IMR-90 (cell line): ENCODE results near the gene DMD. TPM values are rescaled to one million over a fixed set of nuclear protein-coding genes. Genes with fewer than 3 reads are reported as not detected.
A peak's percentile ranks its signal among the peaks of the same experiment; 100 is the strongest.

Experiments
- ATAC-seq: fragments of 200-7000 bp; cut with Tn5 transposase; 2 replicates; pipeline ENCODE4 v1.9.1; 2020; ENCODE audit warnings: low read depth, mild to moderate bottlenecking, moderate library complexity
- BruUV-seq: library from RNA; stranded (reverse); fragments of 400-500 nt; replicated peaks from 2 replicates; lab custom pipeline; 2021; lab: Mats Ljungman, UMichigan
- CTCF ChIA-PET: fragments of 300-600 bp; formaldehyde crosslinking; extraction: SDS; loops from one replicate; lab custom pipeline; 2021; ENCODE audit warnings: antibody characterized with exemption; lab: Yijun Ruan, JAX
- POLR2A ChIA-PET: fragments of 300-600 bp; sonication (Branson Sonifier 250); formaldehyde crosslinking; loops from one replicate; lab custom pipeline; 2022; ENCODE audit warnings: antibody characterized with exemption; ENCODE audit not compliant: unreplicated experiment; lab: Charles Lee
- DNase-seq: peaks from one replicate; pipeline ENCODE4 v3.0.0; 2013
- H2AFZ ChIP-seq: replicated peaks from 2 replicates; pipeline ENCODE3; 2013; ENCODE audit warnings: low read length, mild to moderate bottlenecking; ENCODE audit not compliant: poor library complexity
- H2AK5ac ChIP-seq: 2 replicates; pipeline ENCODE4 v1.6.1; 2013; ENCODE audit warnings: low read depth, low read length, inconsistent platforms
- H2AK9ac ChIP-seq: replicated peaks from 2 replicates; pipeline ENCODE3; 2013; ENCODE audit warnings: mild to moderate bottlenecking, low read depth, low read length, moderate library complexity; ENCODE audit not compliant: poor library complexity
- H2BK120ac ChIP-seq: 2 replicates; pipeline ENCODE4 v1.6.1; 2013; ENCODE audit warnings: low read depth, low read length, inconsistent platforms
- H2BK15ac ChIP-seq: 3 replicates; pipeline ENCODE4 v1.6.1; 2013; ENCODE audit warnings: low read depth, low read length, inconsistent platforms
- H2BK20ac ChIP-seq: 2 replicates; pipeline ENCODE4 v1.6.1; 2013; ENCODE audit warnings: low read depth, mild to moderate bottlenecking, inconsistent platforms, low read length, moderate library complexity
- H2BK5ac ChIP-seq: 2 replicates; pipeline ENCODE4 v1.6.1; 2013; ENCODE audit warnings: mild to moderate bottlenecking, low read depth, low read length, inconsistent platforms; ENCODE audit not compliant: poor library complexity, severe bottlenecking
- H3K14ac ChIP-seq: replicated peaks from 2 replicates; pipeline ENCODE4 v1.6.1; 2013; ENCODE audit warnings: low read depth, low read length, inconsistent platforms
- H3K18ac ChIP-seq: 2 replicates; pipeline ENCODE4 v1.6.1; 2013; ENCODE audit warnings: low read depth, low read length, control low read depth
- H3K23ac ChIP-seq: 2 replicates; pipeline ENCODE4 v1.6.1; 2013; ENCODE audit warnings: low read depth, low read length, inconsistent platforms
- H3K27ac ChIP-seq: 2 replicates; pipeline ENCODE4 v1.5.1; 2013; ENCODE audit warnings: mild to moderate bottlenecking, control low read depth, low read length; ENCODE audit not compliant: insufficient read depth
- H3K27me3 ChIP-seq: 2 replicates; pipeline ENCODE4 v1.6.1; 2013; ENCODE audit warnings: low read length; ENCODE audit not compliant: control insufficient read depth, insufficient read depth
- H3K36me3 ChIP-seq: 2 replicates; pipeline ENCODE4 v1.6.1; 2013; ENCODE audit warnings: low read length, mixed read lengths; ENCODE audit not compliant: control insufficient read depth, insufficient read depth
- H3K4ac ChIP-seq: 2 replicates; pipeline ENCODE4 v1.6.1; 2013; ENCODE audit warnings: low read depth, low read length, inconsistent platforms
- H3K4me1 ChIP-seq: 2 replicates; pipeline ENCODE4 v1.6.1; 2013; ENCODE audit warnings: low read length, mixed read lengths; ENCODE audit not compliant: control insufficient read depth, insufficient read depth
- H3K4me2 ChIP-seq: 2 replicates; pipeline ENCODE4 v1.6.1; 2013; ENCODE audit warnings: low read depth, mild to moderate bottlenecking, control low read depth, low read length, moderate library complexity
- H3K4me3 ChIP-seq: 2 replicates; pipeline ENCODE4 v1.5.1; 2013; ENCODE audit warnings: low read depth, mild to moderate bottlenecking, control low read depth, low read length, moderate library complexity; ENCODE audit not compliant: insufficient read depth
- H3K56ac ChIP-seq: 2 replicates; pipeline ENCODE4 v1.6.1; 2013; ENCODE audit warnings: low read length, inconsistent platforms; ENCODE audit not compliant: insufficient read depth; ENCODE audit errors: extremely low read depth
- H3K79me1 ChIP-seq, 2 experiments: 2 replicates each; pipeline ENCODE4 v1.6.1; 2013; ENCODE audit warnings: low read length in 2 of 2, inconsistent platforms in 1 of 2, low read depth in 1 of 2
- H3K9ac ChIP-seq: 2 replicates; pipeline ENCODE4 v1.6.1; 2013; ENCODE audit warnings: low read depth, low read length, control low read depth
- H3K9me1 ChIP-seq: 2 replicates; pipeline ENCODE4 v1.6.1; 2013; ENCODE audit warnings: low read length, inconsistent platforms; ENCODE audit not compliant: insufficient read depth
- H3K9me3 ChIP-seq: 2 replicates; pipeline ENCODE4 v1.6.1; 2013; ENCODE audit warnings: low read length; ENCODE audit not compliant: control insufficient read depth, insufficient read depth
- H4K20me1 ChIP-seq: 2 replicates; pipeline ENCODE4 v1.6.1; 2013; ENCODE audit warnings: low read length, inconsistent platforms; ENCODE audit not compliant: insufficient read depth
- H4K5ac ChIP-seq: 2 replicates; pipeline ENCODE4 v1.6.1; 2013; ENCODE audit warnings: mild to moderate bottlenecking, low read depth, low read length, control low read depth
- H4K8ac ChIP-seq, 2 experiments: 2 replicates each; pipeline ENCODE4 v1.6.1; 2013; ENCODE audit warnings: low read depth in 2 of 2, low read length in 2 of 2, control low read depth in 1 of 2, inconsistent platforms in 1 of 2
- H4K91ac ChIP-seq: 2 replicates; pipeline ENCODE4 v1.6.1; 2013; ENCODE audit warnings: low read depth, low read length, inconsistent platforms; ENCODE audit not compliant: insufficient read depth
- CTCF ChIP-seq: conservative IDR thresholded peaks from 2 replicates; pipeline ENCODE4 v1.5.1; 2012; ENCODE audit warnings: mild to moderate bottlenecking, low read depth, low read length, improper control_type of control experiment
- MAFK ChIP-seq: IDR thresholded peaks from 2 replicates; pipeline ENCODE4 v1.6.1; 2012; ENCODE audit warnings: low read depth, low read length, improper control_type of control experiment
- WGBS, 2 experiments: methylation state at CpG; one replicate each; pipeline versions ENCODE4 v1.1.5 to v1.1.7; 2013; ENCODE audit warnings: missing lambda C conversion rate in 2 of 2; ENCODE audit not compliant: insufficient read length in 1 of 2; ENCODE audit errors: extremely low coverage in 2 of 2; 5-methylcytosine and 5-hydroxymethylcytosine counted together
- dilution Hi-C: fragments of 300-500 bp; cut with HindIII; formaldehyde crosslinking; loops from one replicate; pipeline ENCODE4 v1.14.3; 2018; ENCODE audit warnings: low sequenced_read_pairs; ENCODE audit not compliant: unreplicated experiment
- in situ Hi-C: fragments of 300-500 bp; cut with MboI; formaldehyde crosslinking; loops from 3 replicates; pipeline ENCODE4 v1.14.3; 2019; ENCODE audit warnings: low sequenced_read_pairs, inconsistent platforms, mixed read lengths
- intact Hi-C: fragments of 100-400 bp; cut with micrococcal nuclease; formaldehyde crosslinking; loops from 2 replicates; pipeline ENCODE4 v1.10.0; 2022
- polyA plus RNA-seq, 3 experiments: library from polyadenylated mRNA; depleted of rRNA; stranded (reverse); fragments of >200 nt; gene quantifications; 2 replicates each; pipeline ENCODE4 v1.2.3, GENCODE V29; 2012; ENCODE audit warnings: low replicate concordance in 1 of 3
- total RNA-seq: library from RNA; depleted of rRNA; stranded (reverse); fragments of >200 nt; gene quantifications from 2 replicates; pipeline ENCODE4 v1.2.3, GENCODE V29; 2012

The DMD gene
- total and polyA plus RNA-seq, 2 of the 4 experiments (the other 2 are of a cell fraction) = 6.6 to 11.8 TPM

- Histone ChIP-seq H4K91ac (no peak overlapping the region), H4K8ac (no peak overlapping the region), H3K4me1 (no peaks in the 10 kb centered on the region), H3K4me2 (no peak overlapping the region), H3K36me3 (no peaks in the 10 kb centered on the region), H3K56ac (no peak overlapping the region), H3K4ac (no peak overlapping the region), H3K23ac (no peak overlapping the region), H4K20me1 (no peaks in the 10 kb centered on the region), H2BK20ac (no peak overlapping the region), H2AK9ac (no peak overlapping the region), H3K27ac (no peak overlapping the region), H3K9me3 (no peaks in the 10 kb centered on the region), H2BK15ac (no peak overlapping the region), H3K27me3 (no peaks in the 10 kb centered on the region), H3K18ac (no peak overlapping the region), H2BK120ac (no peak overlapping the region), H3K79me1 (no peaks in the 10 kb centered on the region), H2AFZ (no peak overlapping the region), H3K9ac (no peak overlapping the region), H3K9me1 (no peaks in the 10 kb centered on the region), H3K14ac (no peak overlapping the region), H3K4me3 (no peak overlapping the region), H4K5ac (no peak overlapping the region), H2BK5ac (no peak overlapping the region), H2AK5ac (no peak overlapping the region)
- BruUV-seq = no TSS peak
- ChIA-PET CTCF (no interaction called here), POLR2A (no interaction called here)
- no CpG with 5 or more reads among the region's 4 CpGs for WGBS, 2 experiments
- in situ Hi-C loops (no loop called here), dilution Hi-C loops (no loop called here), intact Hi-C loops (no loop called here)
- no peak for ATAC-seq
- TF ChIP-seq CTCF (no peak), MAFK (peak; percentile 50)
- no peak for DNase-seq
Measured at GRCh38 chrX:33218819-33219218, 7.5 kb upstream of the DMD start.
